ENCODE data around the gene ARPC1B.
"Not testable (repeated sequence)": the region's sequence is repeated elsewhere in the genome, so short reads cannot be mapped to it uniquely, and the experiment has no call there.

Gene ARPC1B

DNA sequence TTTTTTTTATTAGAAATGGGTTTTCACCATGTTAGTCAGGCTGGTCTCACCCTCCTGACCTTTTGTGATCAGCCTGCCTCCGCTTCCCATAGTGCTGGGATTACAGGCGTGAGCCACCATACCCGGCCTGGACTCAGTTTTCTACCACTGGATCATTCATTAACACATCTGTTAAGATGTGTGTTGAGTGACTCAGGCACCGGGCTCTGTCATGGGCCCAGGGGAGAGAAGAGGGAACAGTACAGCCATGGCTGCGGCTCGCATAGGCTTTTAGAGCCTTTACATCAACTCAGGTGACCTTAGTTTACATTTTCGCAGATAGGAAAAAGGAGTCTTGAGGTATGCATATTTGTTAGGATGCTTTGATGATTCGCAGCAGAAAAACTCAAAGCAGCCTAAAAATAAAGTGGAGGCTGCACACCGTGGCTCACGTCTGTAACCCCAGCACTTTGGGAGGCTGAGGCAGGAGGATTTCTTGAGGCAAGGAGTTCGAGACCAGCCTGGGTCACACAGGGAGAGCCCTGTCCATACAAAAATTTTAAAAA is 3.1 kb upstream of the ARPC1B start:
- TF ChIP-seq, protein P1, sequence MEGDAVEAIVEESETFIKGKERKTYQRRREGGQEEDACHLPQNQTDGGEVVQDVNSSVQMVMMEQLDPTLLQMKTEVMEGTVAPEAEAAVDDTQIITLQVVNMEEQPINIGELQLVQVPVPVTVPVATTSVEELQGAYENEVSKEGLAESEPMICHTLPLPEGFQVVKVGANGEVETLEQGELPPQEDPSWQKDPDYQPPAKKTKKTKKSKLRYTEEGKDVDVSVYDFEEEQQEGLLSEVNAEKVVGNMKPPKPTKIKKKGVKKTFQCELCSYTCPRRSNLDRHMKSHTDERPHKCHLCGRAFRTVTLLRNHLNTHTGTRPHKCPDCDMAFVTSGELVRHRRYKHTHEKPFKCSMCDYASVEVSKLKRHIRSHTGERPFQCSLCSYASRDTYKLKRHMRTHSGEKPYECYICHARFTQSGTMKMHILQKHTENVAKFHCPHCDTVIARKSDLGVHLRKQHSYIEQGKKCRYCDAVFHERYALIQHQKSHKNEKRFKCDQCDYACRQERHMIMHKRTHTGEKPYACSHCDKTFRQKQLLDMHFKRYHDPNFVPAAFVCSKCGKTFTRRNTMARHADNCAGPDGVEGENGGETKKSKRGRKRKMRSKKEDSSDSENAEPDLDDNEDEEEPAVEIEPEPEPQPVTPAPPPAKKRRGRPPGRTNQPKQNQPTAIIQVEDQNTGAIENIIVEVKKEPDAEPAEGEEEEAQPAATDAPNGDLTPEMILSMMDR (conservative IDR thresholded peaks at IDR 0.05; ENCODE audit: low read length), result no peak
- H3K4me3 ChIP-seq (ENCODE audit: low read length), result no peak overlapping the region
- DNase-seq (ENCODE audit: low read depth), result no peak

- peak; percentile 48 for DNase-seq (ENCODE audit: low read depth)
- H3K4me3 ChIP-seq (ENCODE audit: low read length), result no peak overlapping the region
- TF ChIP-seq, protein P1 (conservative IDR thresholded peaks at IDR 0.05; ENCODE audit: low read length), result no peak
Measured at GRCh38 chr7:99372275-99373090, 2.0 kb upstream of the ARPC1B start.

DNA sequence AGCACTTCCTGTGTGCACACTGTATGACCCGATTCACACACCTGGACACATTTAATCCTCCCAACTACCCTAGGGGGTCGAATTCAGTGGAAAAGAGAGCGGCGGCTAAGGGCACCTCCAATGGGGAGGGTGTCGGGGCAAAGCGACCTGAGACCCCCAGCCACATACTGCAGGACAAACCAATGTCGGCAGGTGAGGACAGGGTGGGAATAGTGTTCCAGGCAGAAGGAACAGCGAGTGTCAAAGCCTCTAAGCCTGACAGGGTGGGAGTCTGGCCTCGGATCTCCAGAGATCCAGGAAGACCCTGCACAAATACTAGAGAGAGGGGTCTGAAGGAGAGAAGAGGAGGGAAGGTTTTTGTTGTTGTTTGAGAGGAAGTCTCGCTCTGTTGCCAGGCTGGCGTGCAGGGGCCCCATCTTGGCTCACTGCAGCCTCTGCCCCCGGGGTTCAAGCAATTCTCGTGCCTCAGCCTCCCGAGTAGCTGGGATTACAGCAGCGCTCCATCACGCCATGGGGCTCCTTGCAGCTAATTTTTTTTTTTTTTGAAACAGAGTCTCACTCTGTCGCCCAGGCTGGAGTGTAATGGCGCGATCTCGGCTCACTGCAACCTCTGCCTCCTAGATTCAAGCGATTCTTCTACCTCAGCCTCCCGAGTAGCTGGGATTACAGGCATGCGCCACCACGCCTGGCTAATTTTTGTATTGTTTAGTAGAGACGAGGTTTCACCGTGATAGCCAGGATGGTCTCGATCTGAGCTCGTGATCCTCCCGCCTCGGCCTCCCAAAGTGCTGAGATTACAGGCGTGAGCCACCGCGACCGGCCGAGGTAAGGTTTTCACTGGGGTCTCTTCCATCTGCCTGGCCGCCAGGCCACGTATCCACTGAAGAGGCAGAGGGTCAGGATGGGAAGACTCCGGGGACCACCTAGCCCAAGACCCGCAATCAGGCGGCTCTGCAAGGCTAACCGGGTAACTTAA is 1.2 kb upstream of the ARPC1B start:
- H3K4me3 ChIP-seq (ENCODE audit: low read length), result peak overlapping the region; percentile 67; the same call in 1 of the 2 replicates
- no peak for DNase-seq (ENCODE audit: low read depth)
- TF ChIP-seq, protein P1 (conservative IDR thresholded peaks at IDR 0.05; ENCODE audit: low read length), result no peak

GRCh38 chr7:99375070-99375807 is 709 bp downstream of the ARPC1B start:
- DNase-seq (ENCODE audit: low read depth), result peak; percentile 66
- H3K4me3 ChIP-seq (ENCODE audit: low read length), result peak overlapping the region; percentile 67
- TF ChIP-seq, protein P1 (conservative IDR thresholded peaks at IDR 0.05; ENCODE audit: low read length), result no peak

- H3K4me3 ChIP-seq (ENCODE audit: low read length), result peak overlapping the region; percentile 36
- TF ChIP-seq, protein P1 (conservative IDR thresholded peaks at IDR 0.05; ENCODE audit: low read length), result peak; percentile 28; the same call in 1 of the 2 replicates
- DNase-seq (ENCODE audit: low read depth), result peak; percentile 96
Measured at GRCh38 chr7:99379043-99379577, 4.6 kb downstream of the ARPC1B start.

DNA sequence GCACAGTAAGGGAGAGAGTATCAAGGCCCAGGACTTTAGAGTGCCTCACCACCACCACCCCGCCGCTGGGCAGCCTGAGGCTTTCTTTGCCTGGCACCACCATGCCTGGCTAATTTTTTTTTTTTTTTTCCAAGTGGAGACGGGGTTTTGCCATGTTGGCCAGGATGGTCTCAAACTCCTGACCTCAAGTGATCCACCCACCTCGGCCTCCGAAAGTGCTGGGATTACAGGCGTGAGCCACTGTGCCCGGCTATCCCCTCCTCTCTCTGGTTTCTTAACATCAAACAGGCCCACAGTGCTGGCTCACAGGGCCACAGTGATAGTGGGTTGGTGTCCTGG is 5.1 kb downstream of the ARPC1B start:
- H3K4me3 ChIP-seq (ENCODE audit: low read length), result peak overlapping the region; percentile 36
- DNase-seq (ENCODE audit: low read depth), result not testable (repeated sequence)
